NCI-H82 treated with DMSO at 0.1 percent for 48 hours (cell line): ENCODE measurements around the gene PSTK.
A peak's percentile ranks its signal among the peaks of the same experiment; 100 is the strongest.

Experiments
- DNase-seq: peaks from one replicate; lab custom pipeline; 2025; ENCODE audit not compliant: unreplicated experiment; lab: John Stamatoyannopoulos, UW

The PSTK gene, protein sequence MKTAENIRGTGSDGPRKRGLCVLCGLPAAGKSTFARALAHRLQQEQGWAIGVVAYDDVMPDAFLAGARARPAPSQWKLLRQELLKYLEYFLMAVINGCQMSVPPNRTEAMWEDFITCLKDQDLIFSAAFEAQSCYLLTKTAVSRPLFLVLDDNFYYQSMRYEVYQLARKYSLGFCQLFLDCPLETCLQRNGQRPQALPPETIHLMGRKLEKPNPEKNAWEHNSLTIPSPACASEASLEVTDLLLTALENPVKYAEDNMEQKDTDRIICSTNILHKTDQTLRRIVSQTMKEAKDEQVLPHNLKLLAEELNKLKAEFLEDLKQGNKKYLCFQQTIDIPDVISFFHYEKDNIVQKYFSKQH

DNA sequence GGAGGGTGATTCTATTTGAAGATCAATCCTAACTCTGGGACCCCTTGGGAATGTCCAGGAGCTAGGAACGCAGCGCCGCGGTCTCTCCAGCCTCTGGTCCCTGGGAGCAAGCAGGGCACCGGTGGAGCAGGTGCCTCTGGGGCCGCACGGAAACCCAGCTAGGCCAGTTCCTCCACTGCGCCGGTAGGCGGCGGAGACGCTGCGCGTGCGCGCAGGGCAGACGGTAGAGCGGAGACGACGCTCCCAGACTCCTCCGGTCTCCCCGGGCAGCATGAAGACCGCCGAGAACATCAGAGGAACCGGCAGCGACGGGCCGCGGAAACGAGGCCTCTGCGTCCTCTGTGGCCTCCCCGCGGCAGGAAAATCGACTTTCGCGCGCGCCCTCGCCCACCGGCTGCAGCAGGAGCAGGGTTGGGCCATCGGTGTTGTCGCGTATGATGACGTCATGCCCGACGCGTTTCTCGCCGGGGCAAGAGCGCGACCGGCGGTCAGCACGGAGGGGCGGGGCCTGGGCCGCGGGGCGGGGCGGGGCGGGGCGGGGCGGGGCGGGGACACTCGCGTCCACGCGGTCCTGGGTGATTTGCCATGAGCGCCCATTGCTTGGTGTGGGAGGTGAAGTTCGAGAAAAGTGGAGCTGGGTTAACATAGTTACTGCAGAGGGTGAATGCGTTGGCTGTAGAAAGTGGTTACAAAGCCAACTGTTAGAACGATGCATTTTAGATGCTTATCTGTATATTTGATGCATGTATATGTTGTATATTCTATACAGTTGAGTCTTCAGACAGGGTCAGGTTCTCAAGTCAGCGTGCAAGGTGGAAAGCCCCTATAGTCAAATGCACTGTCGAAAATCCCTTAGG is at the start of gene PSTK:
PSTK (plus strand) TSS at position 193 of the 857 bp plus-strand sequence; CDS start at position 272, 79 bp downstream.
- DNase-seq = peak; percentile 48

DNA sequence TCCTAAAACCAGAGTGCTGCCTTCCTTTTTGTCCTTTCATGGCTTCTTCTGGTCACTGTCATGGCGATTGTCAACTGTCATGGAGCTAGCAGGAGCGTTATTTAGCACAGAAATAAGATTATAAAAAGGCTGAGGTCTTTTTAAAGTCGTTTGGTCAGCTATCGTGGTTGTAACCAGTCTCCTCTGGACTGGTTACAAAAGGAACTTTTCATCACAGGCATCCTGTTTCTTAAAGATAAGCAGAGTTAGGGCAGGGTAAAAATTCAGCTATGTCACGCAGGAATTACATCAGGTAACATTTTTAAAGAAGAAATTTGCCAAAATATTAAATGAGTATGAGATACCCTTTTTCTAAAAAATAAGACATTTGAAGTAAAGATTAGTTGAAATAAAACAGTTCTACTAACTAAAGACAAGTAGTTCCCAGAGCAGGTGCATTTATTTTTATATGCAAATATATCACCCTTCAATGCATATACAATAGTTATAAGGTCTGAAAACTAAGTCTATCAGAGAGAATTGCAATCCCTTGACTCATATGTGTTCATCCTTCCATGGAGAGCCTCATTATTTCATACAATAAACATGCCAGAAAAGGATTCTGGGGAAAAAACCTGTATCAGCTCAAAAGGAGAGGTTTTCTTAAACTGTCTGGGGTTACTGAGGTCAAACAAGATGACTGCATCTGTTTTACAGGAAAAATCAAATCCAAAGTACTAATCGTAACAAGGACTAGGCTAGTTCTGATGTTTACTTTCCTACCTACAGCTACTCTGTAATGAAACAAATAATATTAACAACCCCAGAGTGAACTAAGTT is 48.9 kb upstream of the PSTK start:
- no peak for DNase-seq

DNA sequence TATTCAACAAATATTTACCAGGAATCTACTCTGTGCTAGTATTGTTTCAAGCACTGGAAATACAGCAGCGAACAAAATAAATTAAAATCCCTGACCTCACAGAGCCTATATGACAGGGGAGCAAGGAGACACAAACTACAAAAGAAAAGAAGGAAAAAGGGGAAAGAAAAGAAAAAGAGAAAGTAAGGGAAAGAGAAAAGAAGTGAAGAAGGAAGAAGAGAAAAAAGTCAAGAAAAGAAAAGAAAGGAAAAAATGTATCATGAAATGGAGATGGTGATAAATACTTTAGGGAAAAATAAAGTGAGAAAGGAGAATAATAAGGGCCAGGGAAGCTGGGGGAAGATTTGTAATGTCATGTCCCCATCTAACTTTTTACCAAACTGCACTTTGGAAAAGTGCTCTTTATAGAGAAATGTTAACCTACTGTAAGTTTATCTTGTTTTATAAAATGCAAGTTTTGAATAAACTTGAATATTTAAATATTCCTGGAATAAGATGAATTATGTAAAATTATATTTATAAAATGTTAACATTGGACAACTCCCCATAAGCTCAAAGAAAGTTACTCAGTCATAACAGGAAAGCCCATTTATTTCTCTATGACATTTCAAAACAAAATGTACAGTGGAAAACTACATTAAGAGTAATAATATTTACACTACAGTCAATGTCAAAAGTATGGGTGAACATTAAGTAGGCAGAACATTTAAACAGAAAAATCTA is 40.9 kb upstream of the PSTK start:
- no peak for DNase-seq

DNA sequence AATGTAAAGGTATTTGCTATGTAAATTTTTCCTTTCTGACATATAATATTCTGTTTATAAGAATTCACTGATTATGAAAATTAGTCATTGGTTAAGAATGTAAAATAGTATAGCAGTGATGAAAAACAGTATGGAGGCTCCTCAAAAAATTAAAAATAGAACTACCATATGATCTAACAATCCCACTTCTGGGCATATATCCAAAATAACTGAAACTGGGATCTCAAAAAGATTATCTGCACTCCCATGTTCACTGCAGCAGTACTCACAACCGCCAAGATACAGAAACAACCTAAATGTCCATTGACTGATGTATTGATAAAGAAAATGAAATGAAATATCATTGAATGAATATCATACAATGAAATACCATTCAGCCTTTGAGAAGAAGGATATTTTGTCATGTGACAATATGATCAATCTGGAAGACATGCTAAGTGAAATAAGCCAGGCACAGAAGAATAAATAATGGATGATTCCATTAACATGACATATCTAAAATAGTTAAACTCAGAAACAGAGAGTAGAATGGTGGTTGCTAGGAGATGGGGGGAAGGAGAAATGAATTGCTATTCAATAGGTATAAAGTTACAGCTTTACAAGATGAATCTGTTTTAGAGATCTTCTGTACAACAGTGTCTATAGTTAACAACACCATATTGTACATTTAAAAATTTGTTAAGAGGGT is 40.2 kb upstream of the PSTK start:
- no peak for DNase-seq

DNA sequence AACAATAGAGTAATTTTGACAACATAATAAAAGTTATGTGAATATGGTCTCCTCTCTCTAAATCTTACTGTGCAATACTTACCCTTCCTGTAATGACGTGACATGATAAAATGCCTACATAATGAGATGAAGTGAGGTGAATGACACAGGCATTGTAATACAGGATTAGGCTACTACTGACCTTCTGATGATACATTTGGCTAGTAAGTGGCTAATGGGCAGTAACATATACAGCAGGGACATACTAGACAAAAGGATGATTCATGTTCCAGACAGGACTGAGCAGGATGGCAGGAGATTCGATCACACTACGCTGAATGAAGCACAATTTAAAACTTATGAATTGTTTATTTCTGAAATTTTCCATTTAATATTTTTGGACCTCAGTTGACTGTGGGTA is 30.9 kb upstream of the PSTK start:
- DNase-seq = no peak

DNA sequence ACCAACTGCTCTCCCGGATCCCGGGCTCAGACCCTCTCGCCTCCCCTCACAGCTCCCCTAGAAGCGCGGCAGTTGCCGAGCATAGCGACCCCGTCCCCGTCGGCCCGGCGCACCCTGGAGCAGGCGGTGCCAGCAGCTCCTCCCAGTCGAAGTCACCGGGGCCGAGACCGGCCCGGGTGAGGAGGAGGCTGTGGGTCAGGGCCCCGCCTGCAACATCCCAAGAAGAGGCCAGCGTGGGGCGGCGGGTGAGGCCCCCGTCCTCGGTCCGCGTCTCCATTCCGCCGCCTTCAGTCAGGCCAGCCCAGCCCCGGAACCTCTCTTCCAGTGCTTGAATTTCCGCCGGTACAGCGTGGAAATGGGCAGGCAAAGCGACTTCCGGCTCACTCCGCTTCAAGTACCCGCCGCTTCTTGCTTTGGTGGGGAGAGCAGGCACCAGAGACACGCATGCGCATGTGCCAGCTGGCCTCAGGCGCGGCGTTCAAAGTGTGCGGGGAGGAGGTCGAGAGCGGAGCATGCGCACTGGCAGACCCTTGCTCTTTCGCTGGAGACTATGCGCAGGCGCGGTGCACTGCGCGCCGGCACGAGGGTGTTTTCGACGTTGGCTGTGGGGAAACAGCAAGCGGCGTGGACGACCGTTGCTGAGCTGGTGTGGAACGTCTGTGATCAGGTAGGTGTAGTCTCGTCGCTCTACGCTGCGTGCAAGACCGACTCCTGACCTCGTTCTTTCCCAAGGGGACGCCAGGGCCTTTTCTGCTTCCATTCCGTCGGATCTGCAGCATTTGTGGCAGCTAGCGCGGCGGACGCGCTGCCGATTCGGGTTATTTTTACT is 26.1 kb upstream of the PSTK start, which contains the start of gene C10orf88:
C10orf88 (minus strand) TSS at position 326 of the 829 bp plus-strand sequence; CDS start at position 277, 49 bp downstream.
- peak; percentile 91 for DNase-seq

DNA sequence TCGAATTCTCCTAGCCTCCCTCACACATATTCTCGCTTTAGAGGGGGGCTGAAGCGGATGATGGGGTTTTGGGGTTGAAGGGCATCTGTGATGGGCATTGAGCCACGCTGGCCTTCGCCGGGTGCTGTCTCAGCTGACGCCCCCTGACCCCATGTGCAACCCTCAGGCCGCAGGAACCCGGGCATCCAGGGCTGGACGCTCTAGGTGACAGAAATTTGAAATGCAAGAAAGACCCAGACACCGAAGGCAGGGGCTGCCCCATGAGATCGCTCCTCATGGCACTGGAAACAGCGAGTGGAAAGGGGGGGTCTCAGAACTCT is 25.5 kb upstream of the PSTK start:
- no peak for DNase-seq

DNA sequence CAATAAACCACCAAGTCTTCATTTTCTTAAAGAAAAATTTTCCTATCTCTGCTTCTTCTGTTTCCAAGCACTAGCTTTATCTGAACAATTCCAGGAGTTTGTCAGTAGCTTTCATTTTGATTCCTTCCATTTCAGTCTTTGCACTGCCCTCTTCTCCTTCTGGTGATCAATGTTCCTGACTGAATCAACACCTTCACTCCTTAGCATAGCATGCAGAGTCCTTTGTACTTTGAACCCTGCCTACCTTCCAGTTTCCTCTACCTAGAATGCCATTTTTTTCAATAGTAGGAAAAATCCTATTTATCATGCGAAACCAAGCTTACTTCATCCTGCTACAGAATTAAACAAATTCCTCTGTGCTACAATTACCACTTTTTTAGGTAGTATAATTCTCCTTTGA is 24.3 kb upstream of the PSTK start:
- no peak for DNase-seq

DNA sequence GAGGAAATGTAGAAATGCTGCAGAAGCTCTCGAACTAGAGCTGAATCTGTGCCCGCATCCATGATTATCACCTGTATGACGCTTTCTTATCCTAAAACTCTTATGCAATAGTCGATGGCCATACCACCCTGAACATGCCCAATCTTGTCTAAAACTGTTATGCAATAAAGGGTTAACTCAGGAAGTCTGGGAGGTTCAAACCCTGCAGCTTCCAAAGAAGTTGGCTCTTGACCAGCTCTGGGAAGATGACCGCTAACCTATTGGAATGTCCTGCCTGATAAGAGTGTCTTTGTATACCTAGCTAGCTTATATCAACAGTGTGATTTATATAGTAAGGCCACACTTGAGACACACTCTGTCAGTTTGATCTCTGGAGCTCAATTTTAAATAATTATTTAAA is 22.7 kb upstream of the PSTK start:
- DNase-seq = no peak

DNA sequence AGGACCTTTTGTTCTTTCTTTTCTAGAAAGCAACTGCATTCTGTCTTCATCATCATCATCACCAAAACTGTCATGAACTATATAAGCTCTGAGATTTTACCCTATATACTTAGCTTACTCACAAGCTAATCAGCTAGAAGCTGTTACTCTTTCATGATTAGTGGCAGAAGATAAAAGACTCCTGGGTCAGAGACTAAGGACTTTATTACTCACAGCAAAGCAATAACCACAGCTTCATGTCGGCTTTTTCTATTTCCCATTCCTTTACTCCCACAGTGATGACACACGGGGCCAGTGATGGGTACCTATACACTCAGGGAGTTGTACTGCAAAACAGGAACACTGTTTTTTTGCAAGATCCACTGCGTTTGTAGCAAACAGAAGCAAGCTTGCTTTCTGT is 17.8 kb upstream of the PSTK start:
- DNase-seq = no peak

DNA sequence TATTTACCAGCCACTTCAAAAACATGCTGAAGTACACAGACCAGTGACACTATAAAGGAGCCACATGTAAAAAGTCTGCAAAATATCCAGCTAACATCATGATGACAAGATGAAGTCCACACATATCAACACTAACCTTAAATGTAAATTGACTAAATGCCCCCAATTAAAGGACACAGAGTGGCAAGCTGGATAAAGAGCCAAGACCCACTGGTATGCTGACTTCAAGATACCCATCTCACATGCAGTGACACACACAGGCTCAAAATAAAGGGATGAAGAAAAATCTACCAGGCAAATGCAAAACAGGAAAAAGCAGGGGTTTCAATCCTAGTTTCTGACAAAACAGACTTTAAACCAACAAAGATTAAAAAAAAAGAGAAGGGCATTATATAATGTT is 13.3 kb upstream of the PSTK start:
- no peak for DNase-seq

DNA sequence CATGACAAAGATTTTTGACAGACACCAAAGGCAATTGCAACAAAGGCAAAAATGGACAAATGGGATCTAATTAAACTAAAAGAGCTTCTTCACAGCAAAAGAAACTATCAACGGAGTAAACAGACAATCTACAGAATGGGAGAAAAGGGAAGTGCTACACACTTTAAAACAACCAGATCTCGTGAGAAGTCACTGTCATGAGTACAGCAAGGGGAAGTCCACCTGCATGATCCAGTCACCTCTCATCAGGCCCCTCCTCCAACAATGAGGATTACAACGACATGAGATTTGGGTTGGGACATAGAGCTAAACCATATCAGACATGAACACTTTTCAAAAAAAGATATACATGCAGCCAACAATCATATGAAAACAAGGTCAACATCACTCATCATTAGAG is 11.5 kb upstream of the PSTK start:
- no peak for DNase-seq

DNA sequence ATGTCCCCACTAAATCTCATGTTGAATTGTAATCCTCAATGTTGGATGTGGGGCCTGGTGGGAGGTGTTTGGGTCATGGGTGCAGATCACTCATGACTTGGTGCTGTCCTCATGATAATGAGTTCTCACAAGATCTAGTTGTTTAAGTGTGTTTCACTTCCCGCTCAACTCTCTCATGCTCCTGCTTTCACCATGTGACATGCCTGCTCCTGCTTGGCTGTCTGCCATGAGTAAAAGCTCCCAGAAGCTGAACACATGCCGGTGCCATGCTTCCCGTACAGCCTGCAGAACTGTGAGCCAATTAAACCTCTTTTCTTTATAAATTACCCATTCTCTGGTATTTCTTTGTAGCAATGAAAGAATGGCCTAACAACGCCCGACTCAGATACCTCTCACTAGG is 6.2 kb upstream of the PSTK start:
- no peak for DNase-seq

DNA sequence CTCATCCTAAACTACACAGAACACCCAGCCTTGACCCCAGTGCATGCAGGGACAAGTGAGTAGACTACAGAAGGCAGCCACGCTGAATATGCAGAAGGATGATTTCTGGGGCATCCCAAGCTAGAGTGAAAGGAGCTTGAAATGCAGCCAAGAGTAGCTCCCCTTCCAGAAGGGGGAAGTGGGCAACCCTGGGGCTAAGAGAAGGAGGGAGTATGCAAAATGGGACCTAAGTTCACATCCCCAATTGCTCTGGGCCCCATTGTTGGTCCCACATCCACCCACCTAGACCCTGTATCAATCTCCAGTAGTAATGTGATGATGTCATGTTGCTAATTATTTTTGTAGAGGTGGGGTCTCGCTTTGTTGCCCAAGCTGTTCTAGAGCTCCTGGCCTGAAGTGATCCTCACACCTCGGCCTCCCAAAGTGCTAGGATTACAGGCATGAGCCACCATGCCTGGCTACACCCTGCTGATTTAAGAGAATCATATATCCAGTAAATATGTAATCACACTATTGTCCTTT is 5.6 kb upstream of the PSTK start:
- DNase-seq = no peak

DNA sequence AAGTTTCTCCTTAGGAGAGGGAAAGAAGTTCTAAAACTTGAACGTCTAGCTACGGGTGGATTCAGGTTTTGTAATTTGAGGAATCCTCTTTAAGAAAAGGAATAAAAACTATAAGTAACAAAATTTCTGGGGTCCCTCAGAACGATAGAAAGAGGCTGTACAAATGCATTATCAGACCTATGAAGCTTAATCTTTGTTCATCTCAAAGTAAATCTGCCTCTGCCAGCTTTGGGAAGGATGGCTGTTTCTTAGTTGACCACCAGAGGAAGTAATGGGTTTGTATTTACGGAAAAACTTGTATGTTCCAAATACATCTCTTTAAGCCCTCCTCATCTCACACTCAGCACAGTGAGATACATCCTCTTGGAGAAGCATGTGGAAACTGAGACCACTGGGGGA is 864 bp downstream of the PSTK start:
- DNase-seq = no peak

DNA sequence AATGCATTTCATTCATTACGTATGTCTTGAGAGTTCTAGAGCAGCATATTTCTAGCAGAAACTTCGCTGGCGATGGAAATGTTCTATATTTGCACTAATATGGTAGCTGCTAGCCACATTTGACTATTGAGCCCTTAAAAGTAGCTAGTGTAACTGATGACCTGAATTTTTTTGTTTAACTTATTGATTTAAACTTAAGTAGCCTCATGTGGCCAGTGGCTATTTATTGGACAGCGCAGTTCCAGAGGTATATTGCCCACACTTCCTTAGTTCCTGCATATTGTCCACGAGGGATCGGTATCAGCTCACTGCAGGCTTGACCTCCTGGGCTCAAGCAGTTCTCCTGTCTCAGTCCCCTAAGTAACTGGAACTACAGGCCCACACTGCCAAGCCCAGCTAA is 3.7 kb downstream of the PSTK start:
- DNase-seq = no peak

DNA sequence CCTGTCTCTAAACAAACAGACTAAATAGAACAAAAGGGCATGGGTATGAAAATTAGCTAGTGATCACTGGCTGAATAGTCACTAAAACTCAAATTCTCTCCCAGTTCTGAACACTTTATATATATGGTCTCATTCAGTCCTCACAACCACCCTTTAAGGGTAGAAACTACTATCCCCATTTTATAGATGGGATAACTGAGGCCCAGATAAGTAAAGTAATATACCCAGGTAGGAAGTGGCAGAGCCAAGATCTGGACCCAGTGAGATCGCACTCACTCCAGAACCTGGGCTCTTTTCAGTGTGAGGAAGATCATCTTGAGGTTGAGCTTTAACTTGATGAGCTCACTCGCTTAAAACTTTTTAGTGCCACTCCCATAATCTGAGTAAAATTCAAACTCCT is 4.5 kb downstream of the PSTK start:
- no peak for DNase-seq

DNA sequence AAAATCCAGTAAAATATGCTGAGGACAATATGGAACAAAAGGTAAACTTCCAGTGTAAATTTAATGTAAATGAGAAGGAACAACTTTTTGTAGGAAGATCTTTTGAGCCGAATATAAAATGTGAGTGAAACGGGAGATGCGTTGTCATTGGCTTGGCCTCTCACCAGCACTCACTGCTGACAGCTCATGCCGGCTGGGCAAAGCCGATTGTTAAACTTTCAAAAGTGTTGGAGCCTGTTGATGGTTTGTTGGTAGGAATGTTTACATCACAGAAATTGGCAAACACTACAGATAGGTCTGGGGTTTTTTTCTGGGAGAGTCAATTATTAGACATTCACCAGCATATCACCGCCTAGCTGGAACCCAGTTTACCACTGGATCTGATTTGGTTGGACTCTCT is 6.1 kb downstream of the PSTK start:
- DNase-seq = no peak

DNA sequence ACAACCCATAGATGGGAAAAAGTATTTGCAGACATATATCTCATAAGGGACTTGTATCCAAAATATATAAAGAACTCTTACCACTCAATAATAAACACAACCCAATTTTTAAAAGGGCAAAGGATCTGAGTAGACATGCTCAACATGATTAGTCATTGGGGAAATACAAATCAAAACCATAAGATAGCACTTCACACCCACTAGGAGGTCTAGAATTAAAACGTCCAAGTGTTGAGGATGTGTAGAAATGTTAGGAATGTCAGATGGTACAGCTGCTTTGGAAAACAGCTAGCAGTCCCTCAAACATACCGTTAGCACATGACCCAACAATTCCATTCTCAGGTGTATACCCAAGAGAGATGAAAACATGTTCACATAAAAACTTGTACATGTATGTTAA is 8.3 kb downstream of the PSTK start:
- no peak for DNase-seq
